HG03457 (cell line): ENCODE results near the gene MYO10.
"Not testable (repeated sequence)": the region's sequence is repeated elsewhere in the genome, so short reads cannot be mapped to it uniquely, and the experiment has no call there.

Experiments used
- ATAC-seq: cut with Tn5 transposase; IDR thresholded peaks from one replicate; pipeline ENCODE4 v1.9.1; 2021; ENCODE audit warnings: moderate number of reproducible peaks; ENCODE audit not compliant: unreplicated experiment

The MYO10 gene

GRCh38 chr5:16791036-16791705, 144.9 kb downstream of the MYO10 start:
- ATAC-seq = no peak

- no peak for ATAC-seq
Measured at GRCh38 chr5:16788957-16789356, 147.1 kb downstream of the MYO10 start.

- no peak for ATAC-seq
Measured at GRCh38 chr5:16787278-16787677, 148.8 kb downstream of the MYO10 start.

GRCh38 chr5:16784843-16785791, 151.0 kb downstream of the MYO10 start:
- ATAC-seq = peak; percentile 99

- ATAC-seq = no peak
Measured at GRCh38 chr5:16784088-16784487, 152.0 kb downstream of the MYO10 start.

- ATAC-seq = no peak
Measured at GRCh38 chr5:16781828-16782626, 154.1 kb downstream of the MYO10 start.

DNA sequence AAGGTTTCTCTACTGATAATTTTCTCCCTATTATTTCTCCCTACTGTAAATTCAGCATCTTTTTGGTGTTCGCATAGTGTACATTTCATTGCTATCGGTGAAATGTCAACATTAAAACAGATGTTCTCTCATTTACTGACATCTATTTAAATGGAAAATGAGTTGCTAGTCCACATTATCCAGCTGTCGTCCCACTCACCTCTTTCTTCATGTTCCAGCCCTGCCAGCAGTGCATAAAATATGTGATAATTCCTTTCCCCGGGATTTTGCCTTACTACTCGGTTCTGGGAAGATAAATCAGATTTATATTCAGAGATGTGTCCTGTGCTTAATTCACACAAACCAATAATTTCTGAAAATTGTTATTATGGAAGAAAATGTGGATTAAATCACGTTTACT, 155.8 kb downstream of the MYO10 start:
- ATAC-seq = no peak

DNA sequence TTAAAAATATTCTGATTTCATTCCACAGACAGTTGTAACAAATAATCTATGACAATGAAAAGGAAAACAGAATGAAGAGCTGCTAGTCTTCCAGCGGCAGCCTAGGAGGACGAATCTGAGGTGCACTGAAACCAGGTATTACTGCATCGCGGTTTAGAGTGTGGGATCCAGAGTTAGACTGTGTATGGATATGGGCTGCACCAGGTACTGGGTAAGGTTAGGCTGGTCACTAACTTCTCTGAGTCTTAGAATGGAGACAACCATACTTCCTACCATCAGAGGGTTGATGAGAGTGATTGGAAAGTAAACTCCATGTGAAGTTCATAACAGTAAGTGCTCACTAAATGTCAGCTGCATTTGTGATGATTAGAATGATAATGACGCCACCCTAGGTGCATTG, 158.7 kb downstream of the MYO10 start:
- ATAC-seq = no peak

- no peak for ATAC-seq
Measured at GRCh38 chr5:16776611-16777251, 159.4 kb downstream of the MYO10 start.

- no peak for ATAC-seq
Measured at GRCh38 chr5:16774806-16775205, 161.3 kb downstream of the MYO10 start.

- ATAC-seq = no peak
Measured at GRCh38 chr5:16773991-16774390, 162.1 kb downstream of the MYO10 start.

DNA sequence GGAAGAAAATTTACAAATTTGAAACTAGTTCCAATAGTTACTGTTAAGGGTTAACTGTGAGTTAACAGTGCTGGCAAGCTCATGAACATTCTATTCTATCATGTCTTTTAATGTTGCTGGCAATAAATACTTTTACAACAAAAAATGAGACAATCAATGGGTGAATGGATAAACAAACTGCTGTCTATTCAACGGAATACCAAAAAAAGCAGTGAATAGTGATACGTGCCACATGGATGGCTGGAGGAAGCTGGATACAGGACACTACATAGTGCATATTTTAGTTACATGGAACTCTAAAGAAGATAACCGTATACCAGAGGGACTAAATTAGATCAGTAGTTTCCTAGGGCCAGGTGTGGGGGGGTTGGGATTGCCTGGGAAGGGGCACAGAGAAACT, 163.5 kb downstream of the MYO10 start:
- ATAC-seq = no peak

- ATAC-seq = no peak
Measured at GRCh38 chr5:16768184-16768583, 167.9 kb downstream of the MYO10 start.

DNA sequence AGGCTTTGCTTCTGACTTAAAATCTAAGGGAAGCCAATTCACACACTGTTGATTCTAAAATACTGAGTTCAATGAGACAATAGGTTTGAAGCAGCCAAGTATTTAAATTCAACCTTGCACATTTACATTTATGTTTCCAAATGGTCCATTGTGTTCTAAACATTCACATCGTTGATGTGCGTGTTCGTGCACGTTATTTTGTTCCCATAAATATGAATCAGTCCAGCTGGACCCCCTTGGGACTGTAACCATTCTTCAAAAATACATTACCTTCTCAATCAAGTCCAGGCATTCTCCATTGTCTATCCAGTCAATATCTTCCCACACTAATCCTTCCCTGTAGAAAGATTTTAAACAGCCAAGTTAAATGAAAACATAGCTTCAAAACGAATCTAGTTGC, 172.9 kb downstream of the MYO10 start:
- ATAC-seq = no peak

DNA sequence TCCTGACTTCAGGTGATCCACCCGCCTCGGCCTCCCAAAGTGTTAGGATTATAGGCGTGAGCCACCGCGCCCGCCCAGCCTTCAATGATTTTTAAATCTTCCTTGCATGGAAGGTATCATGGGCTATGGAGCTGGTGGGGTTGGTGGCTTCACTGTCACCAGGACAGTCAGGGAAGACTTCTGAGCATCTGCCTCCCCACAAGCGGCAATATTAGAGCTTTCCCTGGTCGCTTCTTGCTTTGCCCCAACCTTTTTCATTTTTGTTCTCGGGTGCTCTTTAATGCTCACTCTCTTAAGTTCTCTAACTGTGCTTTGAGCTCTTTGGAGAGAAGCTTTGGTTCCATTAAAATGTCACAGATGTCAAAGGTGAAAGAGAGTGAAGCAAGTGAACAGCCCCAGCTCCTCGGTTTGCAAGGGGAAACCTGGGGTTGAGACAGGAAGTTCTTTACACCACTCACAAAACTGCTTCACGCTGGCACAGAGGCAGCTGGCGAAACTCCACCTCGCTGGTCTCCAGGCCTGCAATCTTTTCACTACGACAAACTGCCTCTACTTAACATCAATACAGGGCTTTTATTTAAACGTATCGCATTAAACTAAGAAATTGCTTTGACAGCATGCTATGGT, 176.8 kb downstream of the MYO10 start:
- no peak for ATAC-seq

DNA sequence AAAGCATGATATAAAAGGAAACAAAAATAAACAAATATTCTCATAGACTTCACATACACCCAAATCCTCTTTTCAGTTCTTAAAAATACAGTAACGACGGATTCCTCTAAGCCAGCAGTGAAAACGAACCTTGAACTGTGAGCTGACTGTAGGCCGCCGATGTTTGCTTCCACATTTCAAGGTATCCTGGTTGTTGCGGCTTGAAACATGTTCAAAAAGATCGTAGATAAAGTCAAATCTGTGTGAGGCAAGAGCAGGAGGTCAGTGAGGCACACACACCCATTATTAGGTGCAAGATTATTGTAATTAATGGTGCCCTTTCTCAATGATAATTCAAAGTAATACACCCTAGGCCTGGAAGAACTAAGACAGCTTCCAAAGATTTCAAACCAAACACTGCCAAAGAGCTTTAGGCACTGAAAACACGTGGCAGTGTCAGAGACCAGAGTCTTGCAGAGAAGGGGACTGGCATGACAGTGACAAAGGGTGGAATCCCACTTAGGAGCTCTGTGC, 178.0 kb downstream of the MYO10 start:
- no peak for ATAC-seq

DNA sequence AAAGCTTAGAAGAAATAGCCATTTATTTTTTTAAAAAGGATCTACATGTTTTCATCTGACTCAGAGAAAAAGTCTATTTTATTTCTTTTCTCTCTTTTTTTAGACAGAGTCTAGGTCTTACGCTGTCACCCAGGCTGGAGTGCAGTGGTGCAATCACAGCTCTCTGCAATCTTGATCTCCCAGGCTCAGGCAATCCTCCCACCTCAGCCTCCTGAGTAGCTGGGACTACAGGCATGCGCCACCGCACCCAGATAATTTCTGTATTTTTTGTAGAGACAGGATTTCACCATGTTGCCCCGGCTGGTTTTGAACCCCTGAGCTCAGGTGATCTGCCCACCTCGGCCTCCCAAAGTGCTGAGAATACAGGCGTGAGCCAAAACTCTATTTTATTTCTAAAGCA, 178.5 kb downstream of the MYO10 start:
- not testable (repeated sequence) for ATAC-seq

DNA sequence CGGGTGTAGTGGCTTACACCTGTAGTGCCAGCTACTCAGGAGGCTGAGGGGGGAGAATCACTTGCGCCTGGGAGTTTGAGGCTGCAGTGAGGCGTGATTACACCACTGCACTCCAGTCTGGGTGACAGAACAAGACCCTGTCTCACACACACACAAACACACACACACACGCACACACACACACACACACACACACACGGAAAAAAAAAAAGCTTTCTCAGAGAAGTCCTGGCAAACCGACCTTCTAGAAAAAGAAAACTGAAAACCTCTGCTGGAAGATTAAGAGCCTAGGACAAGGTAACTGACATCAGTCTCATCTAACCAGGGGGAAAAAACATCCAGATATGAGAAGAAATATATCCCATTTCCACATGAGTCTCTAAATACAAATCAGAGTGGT, 178.9 kb downstream of the MYO10 start:
- ATAC-seq = no peak

GRCh38 chr5:16756692-16757091, 179.4 kb downstream of the MYO10 start:
- no peak for ATAC-seq

GRCh38 chr5:16755641-16756040, 180.4 kb downstream of the MYO10 start:
- no peak for ATAC-seq
